T-helper 1 cell (primary cell): ENCODE data around the gene SH3GL3.

Experiments used
- DNase-seq, 5 donors: peaks; one replicate each; pipeline ENCODE4 v3.0.0-alpha.2; 2012 to 2020
- total RNA-seq, 4 donors: gene quantifications; one replicate each; lab custom pipeline; 2026; lab: John Stamatoyannopoulos, UW

Gene SH3GL3
- 0 reads per million in 4 donors for total RNA-seq

GRCh38 chr15:83446904-83447709, at the start of gene SH3GL3:
Gene SH3GL3 (plus strand): TSS chr15:83447341. CDS start chr15:83447534, 193 bp downstream.
- DNase-seq, result peak in 2 of 5 donors; percentile 11 to 50

GRCh38 chr15:83398626-83399025, 48.5 kb upstream of the SH3GL3 start:
- DNase-seq, result no peak

GRCh38 chr15:83404121-83404520, 43.0 kb upstream of the SH3GL3 start:
- no peak for DNase-seq

- no peak for DNase-seq
Measured at GRCh38 chr15:83410532-83410931, 36.6 kb upstream of the SH3GL3 start.

DNA sequence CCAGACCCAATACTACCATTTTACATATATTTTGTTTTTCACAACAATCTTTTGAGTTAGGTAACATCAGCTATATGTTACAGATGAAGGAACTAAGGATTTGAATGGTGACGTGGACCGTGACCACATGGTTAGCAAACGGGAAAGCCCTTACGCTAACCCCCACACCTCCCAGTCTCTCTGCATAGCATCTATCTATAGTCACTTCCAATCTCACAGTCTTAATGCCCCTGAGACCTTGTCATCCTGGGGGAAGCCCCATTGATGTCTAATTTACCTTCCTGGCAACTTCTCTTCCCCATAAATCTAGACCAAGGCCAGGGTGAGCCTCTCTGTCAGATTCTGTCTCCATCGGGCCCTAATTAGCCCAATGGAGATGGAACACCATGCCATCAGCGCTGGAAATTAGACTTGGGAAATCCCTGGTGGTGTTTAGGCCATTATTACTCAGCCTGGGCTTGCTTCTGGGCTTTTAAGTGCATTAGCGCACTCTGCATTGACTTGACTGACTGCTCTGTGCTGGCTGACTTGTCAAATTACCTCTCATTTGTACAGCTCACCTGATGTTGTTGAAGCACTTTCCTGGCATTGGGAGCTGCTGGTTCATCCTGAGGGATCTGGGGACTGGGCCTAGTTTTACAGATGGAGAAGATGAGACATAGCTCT, 34.0 kb upstream of the SH3GL3 start:
- no peak for DNase-seq

DNA sequence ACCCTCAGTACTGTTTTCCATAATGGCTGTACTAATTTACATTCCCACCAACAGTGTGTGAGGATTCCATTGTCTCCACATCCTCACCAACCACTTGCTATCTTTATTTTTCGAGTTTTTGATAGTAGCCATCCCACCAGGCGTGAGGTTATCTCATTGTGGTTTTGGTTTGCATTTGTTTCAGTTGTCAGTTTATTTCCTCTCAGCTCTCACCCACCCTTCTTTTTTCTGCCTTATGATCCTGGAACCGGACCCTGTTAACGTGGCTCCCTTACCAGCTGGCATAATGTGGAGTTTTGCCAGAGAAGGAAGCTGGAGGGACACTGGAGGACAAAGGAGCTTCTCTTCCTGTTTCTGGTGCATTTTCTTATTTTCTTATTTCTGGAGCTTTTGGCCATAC, 25.1 kb upstream of the SH3GL3 start:
- no peak for DNase-seq

GRCh38 chr15:83422541-83422940, 24.6 kb upstream of the SH3GL3 start:
- no peak for DNase-seq

DNA sequence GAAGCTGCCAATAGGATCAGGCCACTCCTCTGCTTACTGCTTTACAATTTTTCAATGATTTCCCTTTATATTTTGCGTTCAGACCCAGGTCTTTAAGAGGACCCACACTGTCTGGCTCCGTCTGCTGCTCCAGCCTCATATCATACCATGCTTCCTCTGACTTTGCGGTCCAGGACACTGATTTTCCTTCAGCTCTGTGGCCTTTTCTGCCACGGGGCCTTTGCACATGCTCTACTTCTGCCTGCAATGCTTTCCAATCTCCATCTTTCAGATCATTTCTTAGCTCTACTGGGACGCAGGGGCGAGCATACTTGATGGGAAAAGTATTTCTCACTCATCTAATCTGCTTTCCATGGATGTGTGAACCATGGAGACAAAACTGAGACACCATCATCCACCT, 23.0 kb upstream of the SH3GL3 start:
- DNase-seq, result no peak

- no peak for DNase-seq
Measured at GRCh38 chr15:83430441-83430840, 16.7 kb upstream of the SH3GL3 start.

- DNase-seq, result no peak
Measured at GRCh38 chr15:83431521-83431920, 15.6 kb upstream of the SH3GL3 start.

DNA sequence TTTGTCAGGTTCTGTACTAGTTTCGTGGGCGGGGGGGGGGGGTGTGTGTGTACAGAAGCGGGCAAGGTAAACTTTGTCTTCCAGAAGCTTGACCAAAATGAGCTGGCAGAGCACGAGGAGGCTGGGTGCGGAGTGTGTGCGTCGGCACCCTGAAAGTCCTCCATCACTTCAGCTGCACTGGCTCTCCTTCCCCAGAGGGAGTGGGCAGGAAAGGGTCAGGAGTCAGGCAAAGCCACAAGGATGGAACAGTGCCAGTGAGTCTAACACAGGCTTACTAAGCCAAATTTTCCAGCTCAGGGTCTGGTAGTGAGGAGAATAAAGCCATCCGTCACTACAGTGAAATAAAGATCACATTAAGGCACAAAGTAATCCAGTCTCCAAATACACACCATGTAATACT, 11.9 kb upstream of the SH3GL3 start:
- DNase-seq, result no peak

DNA sequence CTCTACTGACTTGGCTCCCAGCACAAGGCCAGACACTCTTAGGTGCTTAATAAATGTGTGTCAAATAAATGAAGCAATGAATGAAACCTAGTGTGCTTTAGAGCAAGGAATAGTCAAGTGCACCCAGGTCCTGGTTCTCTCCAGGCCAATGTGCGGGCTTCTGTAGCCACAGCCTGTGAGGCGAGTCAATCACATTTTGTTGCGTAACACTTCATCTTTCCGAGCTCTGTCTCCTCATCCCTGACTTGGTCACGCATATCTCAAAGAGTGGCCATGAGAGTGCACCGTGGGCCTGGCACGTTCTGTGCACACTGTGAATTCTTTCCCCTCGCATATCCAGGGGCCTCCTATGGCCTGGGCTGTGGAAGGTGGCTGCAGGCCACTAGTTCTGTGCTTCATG, 11.4 kb upstream of the SH3GL3 start:
- DNase-seq, result no peak

GRCh38 chr15:83436513-83437158, 10.5 kb upstream of the SH3GL3 start:
- DNase-seq, result no peak

- DNase-seq, result no peak
Measured at GRCh38 chr15:83443076-83443847, 3.9 kb upstream of the SH3GL3 start.

GRCh38 chr15:83444936-83445335, 2.2 kb upstream of the SH3GL3 start:
- no peak for DNase-seq

DNA sequence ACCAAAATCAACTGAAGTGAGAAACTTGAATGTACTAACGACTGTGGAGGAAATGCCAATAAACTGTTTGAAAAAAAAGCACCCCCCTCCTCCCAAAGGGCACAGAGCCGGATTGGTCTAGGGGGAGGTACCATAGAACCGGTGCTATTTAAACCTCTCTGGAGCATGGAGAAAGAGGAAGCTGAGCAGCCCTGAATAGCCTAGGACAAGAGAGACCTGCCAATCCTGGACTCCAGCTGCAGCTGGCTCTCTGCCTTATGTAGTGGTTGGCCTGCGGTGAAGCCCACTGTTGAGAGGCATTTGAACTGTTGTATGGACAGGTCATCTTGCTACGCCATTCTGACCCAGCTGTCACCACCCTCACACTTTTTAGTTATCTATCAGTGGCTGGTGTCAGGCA, 1.5 kb upstream of the SH3GL3 start:
- DNase-seq, result no peak

DNA sequence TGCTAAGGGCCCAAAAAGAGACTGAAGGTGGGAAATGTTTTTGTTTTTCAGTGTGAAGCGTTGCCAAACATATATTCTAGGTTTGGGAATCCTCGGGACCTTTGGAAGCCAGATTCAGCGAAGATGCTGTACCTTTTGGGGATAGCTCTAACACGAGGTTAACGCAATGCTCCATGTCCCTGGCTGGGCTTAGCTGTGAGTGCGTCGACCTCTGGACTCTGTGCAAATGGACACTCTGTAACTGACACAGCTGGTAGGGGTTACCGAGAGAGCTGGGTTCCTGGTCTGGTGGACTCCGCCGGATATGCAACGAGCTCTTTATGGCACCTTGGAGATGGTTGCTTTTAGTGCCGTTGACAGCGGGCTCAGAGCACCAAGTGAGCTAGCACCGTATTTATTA, 724 bp upstream of the SH3GL3 start:
- no peak for DNase-seq

- no peak for DNase-seq
Measured at GRCh38 chr15:83449250-83449671, 2.1 kb downstream of the SH3GL3 start.

GRCh38 chr15:83449937-83450506, 2.9 kb downstream of the SH3GL3 start:
- no peak for DNase-seq

GRCh38 chr15:83457149-83457548, 10.0 kb downstream of the SH3GL3 start:
- no peak for DNase-seq

DNA sequence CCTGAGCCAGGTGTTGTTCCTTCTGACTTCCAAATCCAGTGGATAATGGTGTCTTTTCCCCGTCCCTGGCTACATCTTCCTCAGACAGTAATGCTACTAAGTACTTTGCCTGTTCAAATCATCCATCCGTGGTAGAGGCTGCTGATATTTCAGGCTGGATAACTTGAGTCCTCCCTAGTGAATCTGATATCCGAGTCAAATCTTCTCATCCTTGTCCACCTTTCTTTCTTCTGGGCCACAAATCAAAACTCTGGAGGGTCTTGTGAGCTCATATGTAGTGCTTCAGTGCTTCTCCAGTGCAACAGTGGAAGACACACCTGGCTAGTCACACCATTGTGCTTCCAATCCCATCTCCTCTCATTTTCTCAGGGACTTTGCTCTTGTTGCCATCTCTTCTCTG, 11.2 kb downstream of the SH3GL3 start:
- no peak for DNase-seq

DNA sequence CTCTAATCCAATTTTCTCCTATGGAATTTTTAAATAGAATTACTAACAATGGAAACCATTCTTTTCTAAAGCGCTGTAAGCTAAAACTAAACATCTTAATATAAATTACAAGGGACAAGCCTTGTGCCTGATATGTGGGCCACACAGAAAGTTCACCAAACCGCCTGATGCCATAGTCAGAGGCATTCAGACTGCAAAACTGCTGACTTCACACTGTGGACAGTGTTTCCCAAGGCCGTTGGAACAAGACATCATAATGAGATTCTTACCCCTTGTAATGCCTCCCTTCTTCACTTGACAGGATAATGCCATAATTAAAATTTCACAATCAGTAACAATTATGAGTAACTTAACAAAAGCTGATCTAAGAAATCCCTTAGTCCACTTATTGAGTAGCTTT, 14.9 kb downstream of the SH3GL3 start:
- no peak for DNase-seq
